H1 (cell line): ENCODE results near the gene RPTOR.

Experiments used
- BACH1 ChIP-seq: IDR thresholded peaks from 2 replicates; pipeline ENCODE4 v1.6.1; 2012; ENCODE audit warnings: low read length, improper control_type of control experiment
- CBX5 ChIP-seq: fragments of 300-800, 300-1000 bp; sonication (generic); IDR thresholded peaks from 2 replicates; pipeline ENCODE4 v1.7.1; 2016; ENCODE audit warnings: antibody characterized with exemption, low read length, low read depth
- EP300 ChIP-seq, 2 experiments: IDR thresholded peaks; 1 replicate in 1 of 2; 2 replicates in 1 of 2; pipeline ENCODE4 v1.6.1; 2011 to 2012; ENCODE audit warnings: low read depth in 2 of 2, low read length in 2 of 2, mild to moderate bottlenecking in 2 of 2, borderline replicate concordance in 1 of 2, inconsistent platforms in 1 of 2, moderate library complexity in 1 of 2
- POLR2AphosphoS5 ChIP-seq: IDR thresholded peaks from 2 replicates; pipeline ENCODE4 v1.6.1; 2011; ENCODE audit warnings: low read depth, low read length
- TAF1 ChIP-seq: IDR thresholded peaks from 2 replicates; pipeline ENCODE4 v1.6.1; 2011; ENCODE audit warnings: mild to moderate bottlenecking, low read depth, low read length

GRCh38 chr17:80826346-80826954 is 281.8 kb downstream of the RPTOR start:
- TF ChIP-seq CBX5 (no peak), EP300 (IDR thresholded peaks at IDR 0.05; ENCODE audit: borderline replicate concordance in 1 of 2, low read depth in 2 of 2, low read length in 2 of 2) (no peak), TAF1 (no peak), POLR2AphosphoS5 (no peak), BACH1 (no peak)
